K562 (cell line): ENCODE results near the gene PRCC. TPM values are rescaled to one million over a fixed set of nuclear protein-coding genes. Genes with fewer than 3 reads are reported as not detected.

Experiments used
- ATAC-seq: fragments of 200-7000 bp; cut with Tn5 transposase; 3 replicates; pipeline ENCODE4 v1.9.1; 2020; ENCODE audit warnings: moderate library complexity
- BruUV-seq: library from RNA; stranded (reverse); fragments of 400-500 nt; replicated peaks from 2 replicates; lab custom pipeline; 2021; lab: Mats Ljungman, UMichigan
- CTCF ChIA-PET: fragments of 300-600 bp; formaldehyde crosslinking; extraction: SDS; loops from one replicate; lab custom pipeline; 2021; ENCODE audit warnings: low intra/inter-chr PET ratio; lab: Yijun Ruan, JAX
- POLR2A ChIA-PET: fragments of 300-600, 350-650 bp; sonication (Branson Sonifier 250); formaldehyde crosslinking; extraction: SDS; loops from one replicate; lab custom pipeline; 2021; ENCODE audit warnings: antibody characterized with exemption, inconsistent platforms; lab: Yijun Ruan, JAX
- DNase-seq, 4 experiments: peaks; one replicate each; pipeline versions ENCODE4 v3.0.0 to v3.0.0-alpha.2; 2011 to 2018; ENCODE audit warnings: low spot score in 3 of 4, mixed read lengths in 3 of 4; ENCODE audit errors: extremely low read depth in 1 of 4
- FAIRE-seq: peaks from 2 replicates; lab custom pipeline; 2011; peaks lifted over from hg19 to GRCh38; lab: Jason Lieb, UNC
- H2AFZ ChIP-seq: 2 replicates; pipeline ENCODE4 v1.6.0; 2011; ENCODE audit warnings: low read depth, low read length, control low read depth, inconsistent platforms
- H3K27ac ChIP-seq: fragments of 200-600 bp; 3 replicates; pipeline ENCODE4 v1.8.0; 2011; ENCODE audit warnings: low read depth, mild to moderate bottlenecking, control low read depth, inconsistent platforms, low read length, moderate library complexity, mixed read lengths; ENCODE audit errors: extremely low read depth
- H3K27me3 ChIP-seq, 2 experiments: fragments of 300-600 bp in 1 of 2; 2 replicates in 1 of 2; 3 replicates in 1 of 2; pipeline versions ENCODE4 v1.6.0 to v1.8.0; 2011; ENCODE audit warnings: inconsistent platforms in 2 of 2, low read length in 2 of 2, mild to moderate bottlenecking in 1 of 2, mixed read lengths in 1 of 2, moderate library complexity in 1 of 2; ENCODE audit not compliant: control insufficient read depth in 2 of 2, insufficient read depth in 2 of 2
- H3K36me3 ChIP-seq: fragments of 300-600 bp; 3 replicates; pipeline ENCODE4 v1.8.0; 2011; ENCODE audit warnings: mild to moderate bottlenecking, low read length, inconsistent platforms; ENCODE audit not compliant: control insufficient read depth, insufficient read depth
- H3K4me1 ChIP-seq, 2 experiments: fragments of 200-600 bp in 1 of 2; replicated peaks in 1 of 2; 2 replicates in 1 of 2; 3 replicates in 1 of 2; pipeline versions ENCODE4 v1.5.1 to v1.8.0; 2011; ENCODE audit warnings: inconsistent platforms in 2 of 2, low read length in 2 of 2, mild to moderate bottlenecking in 1 of 2, mixed read lengths in 1 of 2, moderate library complexity in 1 of 2; ENCODE audit not compliant: control insufficient read depth in 2 of 2, insufficient read depth in 2 of 2
- H3K4me2 ChIP-seq: 2 replicates; pipeline ENCODE4 v1.6.1; 2011; ENCODE audit warnings: low read length, control low read depth, inconsistent platforms, mixed read lengths; ENCODE audit not compliant: insufficient read depth
- H3K4me3 ChIP-seq: fragments of 200-600 bp; sonication (generic), shearing (Covaris generic); 2 replicates; pipeline ENCODE4 v1.5.1; 2016; ENCODE audit warnings: control low read depth, inconsistent platforms
- H3K79me2 ChIP-seq: fragments of 200-600 bp; 3 replicates; pipeline ENCODE4 v1.8.0; 2011; ENCODE audit warnings: low read length, inconsistent platforms; ENCODE audit not compliant: control insufficient read depth, insufficient read depth
- H3K9ac ChIP-seq, 2 experiments: 2 replicates each; pipeline versions ENCODE4 v1.6.0 to v1.6.1; 2011; ENCODE audit warnings: low read depth in 2 of 2, low read length in 2 of 2, control low read depth in 1 of 2, inconsistent platforms in 1 of 2, mild to moderate bottlenecking in 1 of 2, mixed read lengths in 1 of 2; ENCODE audit not compliant: insufficient read depth in 1 of 2
- H3K9me1 ChIP-seq: one replicate; pipeline ENCODE4 v1.6.0; 2011; ENCODE audit warnings: inconsistent platforms, mild to moderate bottlenecking, low read length, moderate library complexity; ENCODE audit not compliant: control insufficient read depth, insufficient read depth
- H3K9me3 ChIP-seq: replicated peaks from 2 replicates; pipeline ENCODE4 v1.5.1; 2011; ENCODE audit warnings: low read depth, low read length, inconsistent platforms; ENCODE audit not compliant: control insufficient read depth, insufficient read depth
- H4K20me1 ChIP-seq: replicated peaks from 2 replicates; pipeline ENCODE4 v1.6.1; 2011; ENCODE audit warnings: low read length, inconsistent platforms, mixed read lengths; ENCODE audit not compliant: control insufficient read depth, insufficient read depth
- MTF1 ChIP-seq: fragments of 250-450 bp; sonication (Bioruptor Pico); IDR thresholded peaks from 2 replicates; pipeline ENCODE4 v1.9.0; 2021; ENCODE audit warnings: moderate library complexity, mild to moderate bottlenecking, inconsistent platforms, borderline replicate concordance
- ZFX ChIP-seq: sonication (generic); formaldehyde crosslinking; IDR thresholded peaks from 2 replicates; pipeline ENCODE4 v1.8.0; 2022; ENCODE audit warnings: mild to moderate bottlenecking, missing genetic modification reagents, moderate library complexity
- WGBS: fragments of 100-300 bp; shearing (Covaris generic); methylation state at CpG from one replicate; pipeline ENCODE4 v1.1.6; 2016; ENCODE audit warnings: low coverage, mixed read lengths; ENCODE audit not compliant: insufficient coverage; ENCODE audit errors: missing lambda C conversion rate; 5-methylcytosine and 5-hydroxymethylcytosine counted together
- in situ Hi-C: fragments of 300-500 bp; cut with MboI; formaldehyde crosslinking; loops from 4 replicates; pipeline ENCODE4 v1.15.0; 2018; ENCODE audit warnings: inconsistent platforms, mixed read lengths
- intact Hi-C: fragments of 100-400 bp; cut with micrococcal nuclease; formaldehyde crosslinking; loops from 2 replicates; pipeline ENCODE4 v1.14.2; 2022
- polyA plus RNA-seq, 8 experiments: library from polyadenylated mRNA; depleted of rRNA in 4 of 8; stranded (reverse) in 5 of 8; unstranded in 3 of 8; fragments of >200 nt; fragmentation: Nextera tagmentation in 2 of 8; fragmentation: Illumina TruSeq in 1 of 8; extraction: Ambion mirVana in 2 of 8; extraction: Trizol in 1 of 8; gene quantifications; 2 replicates each; pipeline versions ENCODE4 v1.2.1 to v1.2.3, GENCODE V29; 2011 to 2014; ENCODE audit warnings: inconsistent platforms in 1 of 8, missing spikeins in 1 of 8
- total RNA-seq, 7 experiments: library from RNA; depleted of rRNA in 6 of 7; stranded (reverse); fragments of >200 nt in 6 of 7; fragmentation: Illumina TruSeq in 2 of 7; extraction: Trizol in 2 of 7; gene quantifications; 2 replicates each; pipeline versions ENCODE4 v1.2.1 to v1.2.3, GENCODE V29; 2011 to 2021; ENCODE audit warnings: low replicate concordance in 1 of 7
- TF ChIP-seq, protein P1 (sequence below): sonication (generic); formaldehyde crosslinking; IDR thresholded peaks from 2 replicates; pipeline ENCODE4 v1.8.0; 2022; ENCODE audit warnings: mild to moderate bottlenecking, missing genetic modification reagents
- TF ChIP-seq, protein P2 (sequence below): fragments of 250-450 bp; sonication (Bioruptor Pico); IDR thresholded peaks from 2 replicates; pipeline ENCODE4 v1.4.0; 2020; ENCODE audit warnings: borderline replicate concordance

The PRCC gene
- total and polyA plus RNA-seq, 9 of the 15 experiments (the other 6 are each of a cell fraction or from before 2014, with no cell fraction given) = 23.9 to 201 (median 41.1) TPM

GRCh38 chr1:156815961-156816422, 48.7 kb downstream of the PRCC start (continued):
- 0 out of 2 replicates have a peak, but pooled peaks have one; percentile 40 for TF ChIP-seq ZFX (CRISPR knock-in tag)
- TF ChIP-seq MTF1 (CRISPR knock-in tag) = no peak

DNA sequence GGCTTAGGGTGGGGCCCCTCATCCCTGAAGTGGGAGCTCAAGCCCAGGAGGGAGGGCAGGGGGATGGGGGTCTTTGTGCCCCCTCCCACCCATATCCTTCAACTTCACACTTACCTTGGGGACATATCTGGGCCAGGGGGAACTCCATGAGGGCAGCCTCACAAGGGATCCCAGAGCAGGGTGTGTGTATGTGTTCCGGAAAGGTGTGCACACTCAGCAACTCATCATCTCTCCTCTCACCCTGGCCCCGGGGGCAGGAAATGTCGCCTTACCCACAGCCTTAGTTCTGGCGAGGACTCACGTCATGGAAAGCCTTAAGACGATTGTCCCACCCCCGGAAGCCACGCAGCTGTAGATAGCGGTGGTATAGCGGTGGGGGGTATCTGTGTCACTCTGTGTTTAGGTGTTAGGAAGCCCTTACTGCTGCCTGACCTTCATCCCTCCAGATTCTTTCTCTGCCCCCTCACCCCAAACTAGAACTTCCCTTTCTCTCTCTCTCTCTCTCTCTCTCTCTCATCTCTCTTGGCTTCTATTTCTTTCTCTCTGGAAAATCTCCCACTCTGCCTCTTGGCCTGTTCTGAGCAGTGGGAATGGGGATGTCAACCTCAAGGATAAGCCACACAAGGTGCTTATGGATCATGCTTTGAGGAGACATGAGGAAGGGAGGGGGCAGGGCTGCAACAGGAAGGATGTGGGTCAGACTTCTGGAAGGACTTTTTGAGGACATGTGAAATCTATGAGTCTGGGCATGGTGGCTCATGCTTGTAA, 49.4 kb downstream of the PRCC start, which contains the start of gene SH2D2A:
Gene SH2D2A, minus strand, starts transcription at position 288 of the 768 bp plus-strand sequence. Its CDS starts 140 bp downstream, at position 148.
- no TSS peak for BruUV-seq
- FAIRE-seq (peak; percentile 94), ATAC-seq (peak; percentile 76), DNase-seq (peak; percentile 78 to 92 (median 84))
- Histone ChIP-seq H3K4me3 (peak within 1 kb of the TSS; percentile 36), H2AFZ (peak within 1 kb of the TSS; percentile 91), H4K20me1 (no peaks in the 10 kb centered on the region), H3K9ac (peak within 1 kb of the TSS; percentile 58 to 87), H3K9me3 (no peaks in the 10 kb centered on the region), H3K4me2 (peak within 1 kb of the TSS; percentile 83), H3K27me3 (peaks cover 0 to under 1% of the 10 kb centered on the region in 2 experiments; a peak in 1 of 5 replicates), H3K4me1 (peaks cover 50 to 56% of the 10 kb centered on the region in 2 experiments), H3K27ac (peak within 1 kb of the TSS; percentile 77), H3K36me3 (peaks cover 13% of the 10 kb centered on the region; the same call in 2 of the 3 replicates), H3K9me1 (no peaks in the 10 kb centered on the region), H3K79me2 (peaks cover 22% of the 10 kb centered on the region)
- in situ Hi-C loops = no loop called here
- ChIA-PET CTCF (no interaction called here), POLR2A (interaction anchor here (1.0 kb wide), 1 partner anchor 12 kb away, joined by 5 read pairs; no protein-coding TSS in a partner anchor)
- under 1% methylated on average over 10 of the region's 10 CpGs for WGBS
- intact Hi-C loops = loop anchor here (2.0 kb wide), 1 partner anchor 40 kb away; no protein-coding TSS in a partner anchor
- TF ChIP-seq, protein P1, sequence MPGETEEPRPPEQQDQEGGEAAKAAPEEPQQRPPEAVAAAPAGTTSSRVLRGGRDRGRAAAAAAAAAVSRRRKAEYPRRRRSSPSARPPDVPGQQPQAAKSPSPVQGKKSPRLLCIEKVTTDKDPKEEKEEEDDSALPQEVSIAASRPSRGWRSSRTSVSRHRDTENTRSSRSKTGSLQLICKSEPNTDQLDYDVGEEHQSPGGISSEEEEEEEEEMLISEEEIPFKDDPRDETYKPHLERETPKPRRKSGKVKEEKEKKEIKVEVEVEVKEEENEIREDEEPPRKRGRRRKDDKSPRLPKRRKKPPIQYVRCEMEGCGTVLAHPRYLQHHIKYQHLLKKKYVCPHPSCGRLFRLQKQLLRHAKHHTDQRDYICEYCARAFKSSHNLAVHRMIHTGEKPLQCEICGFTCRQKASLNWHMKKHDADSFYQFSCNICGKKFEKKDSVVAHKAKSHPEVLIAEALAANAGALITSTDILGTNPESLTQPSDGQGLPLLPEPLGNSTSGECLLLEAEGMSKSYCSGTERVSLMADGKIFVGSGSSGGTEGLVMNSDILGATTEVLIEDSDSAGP (CRISPR knock-in tag) = no peak
- TF ChIP-seq, protein P2, sequence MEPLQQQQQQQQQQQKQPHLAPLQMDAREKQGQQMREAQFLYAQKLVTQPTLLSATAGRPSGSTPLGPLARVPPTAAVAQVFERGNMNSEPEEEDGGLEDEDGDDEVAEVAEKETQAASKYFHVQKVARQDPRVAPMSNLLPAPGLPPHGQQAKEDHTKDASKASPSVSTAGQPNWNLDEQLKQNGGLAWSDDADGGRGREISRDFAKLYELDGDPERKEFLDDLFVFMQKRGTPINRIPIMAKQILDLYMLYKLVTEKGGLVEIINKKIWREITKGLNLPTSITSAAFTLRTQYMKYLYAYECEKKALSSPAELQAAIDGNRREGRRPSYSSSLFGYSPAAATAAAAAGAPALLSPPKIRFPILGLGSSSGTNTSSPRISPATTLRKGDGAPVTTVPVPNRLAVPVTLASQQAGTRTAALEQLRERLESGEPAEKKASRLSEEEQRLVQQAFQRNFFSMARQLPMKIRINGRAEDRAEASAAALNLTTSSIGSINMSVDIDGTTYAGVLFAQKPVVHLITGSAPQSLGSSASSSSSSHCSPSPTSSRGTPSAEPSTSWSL (CRISPR knock-in tag) = no peak
